SW480 (cell line): Measurements from ENCODE around the gene CEACAM16.
A peak's percentile ranks its signal among the peaks of the same experiment; 100 is the strongest.
"Not testable (repeated sequence)": the region's sequence is repeated elsewhere in the genome, so short reads cannot be mapped to it uniquely, and the experiment has no call there.

Experiments used
- DNase-seq: peaks from one replicate; pipeline ENCODE4 v3.0.0-alpha.2; 2016; ENCODE audit warnings: low spot score

The CEACAM16 gene

GRCh38 chr19:44703336-44704078 is 4.6 kb downstream of the CEACAM16 start:
- no peak for DNase-seq

GRCh38 chr19:44704982-44705381 is 6.0 kb downstream of the CEACAM16 start:
- no peak for DNase-seq

GRCh38 chr19:44705502-44706010 is 6.6 kb downstream of the CEACAM16 start:
- DNase-seq: no peak

- no peak for DNase-seq
These were observed 7.7 kb downstream of the CEACAM16 start for GRCh38 chr19:44706506-44707236.

GRCh38 chr19:44707794-44708193 is 8.8 kb downstream of the CEACAM16 start:
- DNase-seq: no peak

- DNase-seq: no peak
These were observed 10.0 kb downstream of the CEACAM16 start for GRCh38 chr19:44708940-44709339.

- DNase-seq: not testable (repeated sequence)
These were observed 10.7 kb downstream of the CEACAM16 start for GRCh38 chr19:44709434-44710266.

- no peak for DNase-seq
These were observed 11.5 kb downstream of the CEACAM16 start for GRCh38 chr19:44710483-44710882.

- peak; percentile 43 for DNase-seq
These were observed 14.0 kb downstream of the CEACAM16 start for GRCh38 chr19:44712864-44713515.

GRCh38 chr19:44714597-44715169 is 15.7 kb downstream of the CEACAM16 start:
- no peak for DNase-seq

GRCh38 chr19:44717603-44718002 is 18.7 kb downstream of the CEACAM16 start:
- no peak for DNase-seq

- peak; percentile 75 for DNase-seq
These were observed 19.7 kb downstream of the CEACAM16 start for GRCh38 chr19:44718441-44719261.

GRCh38 chr19:44719262-44719701 is 20.3 kb downstream of the CEACAM16 start:
- no peak for DNase-seq

- DNase-seq: not testable (repeated sequence)
These were observed 21.4 kb downstream of the CEACAM16 start for GRCh38 chr19:44720396-44720795.

- DNase-seq: no peak
These were observed 22.0 kb downstream of the CEACAM16 start for GRCh38 chr19:44720945-44721344.

GRCh38 chr19:44721369-44721768 is 22.4 kb downstream of the CEACAM16 start:
- not testable (repeated sequence) for DNase-seq

GRCh38 chr19:44722131-44723121 is 23.5 kb downstream of the CEACAM16 start:
- no peak for DNase-seq

- no peak for DNase-seq
These were observed 24.5 kb downstream of the CEACAM16 start for GRCh38 chr19:44723299-44723951.

GRCh38 chr19:44723952-44724319 is 25.0 kb downstream of the CEACAM16 start:
- peak; percentile 76 for DNase-seq
